ENCODE data around the gene C16orf74. TPM values are rescaled to one million over a fixed set of nuclear protein-coding genes. Genes with fewer than 3 reads are reported as not detected.

C16orf74 gene
- total RNA-seq, 1 donor from 2014 or later = 3.1 TPM

DNA sequence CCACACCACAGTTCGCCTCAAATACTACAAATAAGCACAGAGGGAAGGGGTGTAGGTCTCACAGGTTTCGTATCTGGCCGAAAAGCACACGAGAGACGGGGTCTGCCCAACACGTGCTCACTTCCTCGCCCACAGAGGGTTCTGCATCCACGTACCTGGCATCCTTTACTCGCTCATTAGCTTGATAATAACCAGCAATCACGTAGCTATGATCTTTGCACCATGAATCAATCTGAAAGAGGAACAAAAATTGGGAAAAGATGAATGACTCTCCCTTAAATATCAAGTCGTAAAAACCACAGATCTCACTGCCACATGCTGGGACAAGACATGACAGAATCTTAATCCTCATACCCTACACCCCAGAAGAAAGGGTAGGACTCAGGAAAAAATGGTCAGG lies 37.9 kb upstream of the C16orf74 start:
- no peak for TF ChIP-seq CTCF (conservative IDR thresholded peaks at IDR 0.05)
- Mint-ChIP-seq H3K9me3 (no peaks in the 10 kb centered on the region), H3K27me3 (no peaks in the 10 kb centered on the region), H3K4me3 (no peak overlapping the region), H3K27ac (no peak overlapping the region), H3K36me3 (peaks cover 38% of the 10 kb centered on the region), H3K4me1 (ENCODE audit: unreplicated experiment) (no peaks in the 10 kb centered on the region)
- no peak for DNase-seq (ENCODE audit: extremely low spot score, unreplicated experiment)

- Mint-ChIP-seq H3K27ac (no peak overlapping the region), H3K27me3 (no peaks in the 10 kb centered on the region), H3K9me3 (no peaks in the 10 kb centered on the region), H3K4me1 (ENCODE audit: unreplicated experiment) (peaks cover 8% of the 10 kb centered on the region), H3K4me3 (no peak overlapping the region), H3K36me3 (peaks cover 22% of the 10 kb centered on the region)
- TF ChIP-seq CTCF (conservative IDR thresholded peaks at IDR 0.05) = no peak
- DNase-seq (ENCODE audit: extremely low spot score, unreplicated experiment) = no peak
Measured at GRCh38 chr16:85785927-85786326, 35.0 kb upstream of the C16orf74 start.

GRCh38 chr16:85784813-85785212 lies 33.9 kb upstream of the C16orf74 start:
- H3K27ac Mint-ChIP-seq = no peak overlapping the region
- peaks cover 19% of the 10 kb centered on the region for H3K36me3 Mint-ChIP-seq
- TF ChIP-seq CTCF (conservative IDR thresholded peaks at IDR 0.05) = no peak
- H3K4me3 Mint-ChIP-seq = no peak overlapping the region
- no peaks in the 10 kb centered on the region for H3K9me3 Mint-ChIP-seq
- H3K27me3 Mint-ChIP-seq = no peaks in the 10 kb centered on the region
- H3K4me1 Mint-ChIP-seq (ENCODE audit: unreplicated experiment) = peaks cover 8% of the 10 kb centered on the region
- DNase-seq (ENCODE audit: extremely low spot score, unreplicated experiment) = no peak

DNA sequence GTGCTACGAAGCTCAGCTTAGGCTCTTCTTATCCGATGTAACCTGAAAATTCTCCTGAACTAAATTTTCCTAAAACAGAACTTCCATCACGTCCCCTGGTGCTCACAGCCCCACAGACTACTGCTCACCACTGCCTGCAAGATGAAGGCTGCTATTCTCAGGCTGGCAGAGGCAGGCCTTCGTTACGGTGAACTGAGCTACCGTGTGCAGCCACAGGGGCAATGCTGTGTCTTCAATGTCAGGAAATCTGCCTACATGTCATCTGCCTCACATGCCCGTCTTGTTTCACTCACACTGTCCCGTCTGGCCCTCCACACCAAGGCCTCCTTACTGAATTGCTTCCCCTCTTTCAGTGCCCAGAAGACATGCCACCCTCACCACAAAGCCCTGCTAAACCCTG lies 32.5 kb upstream of the C16orf74 start:
- Mint-ChIP-seq H3K27me3 (no peaks in the 10 kb centered on the region), H3K4me3 (no peak overlapping the region), H3K36me3 (peaks cover 17% of the 10 kb centered on the region), H3K27ac (no peak overlapping the region), H3K4me1 (ENCODE audit: unreplicated experiment) (peaks cover 8% of the 10 kb centered on the region), H3K9me3 (no peaks in the 10 kb centered on the region)
- DNase-seq (ENCODE audit: extremely low spot score, unreplicated experiment) = no peak
- TF ChIP-seq CTCF (conservative IDR thresholded peaks at IDR 0.05) = no peak

DNA sequence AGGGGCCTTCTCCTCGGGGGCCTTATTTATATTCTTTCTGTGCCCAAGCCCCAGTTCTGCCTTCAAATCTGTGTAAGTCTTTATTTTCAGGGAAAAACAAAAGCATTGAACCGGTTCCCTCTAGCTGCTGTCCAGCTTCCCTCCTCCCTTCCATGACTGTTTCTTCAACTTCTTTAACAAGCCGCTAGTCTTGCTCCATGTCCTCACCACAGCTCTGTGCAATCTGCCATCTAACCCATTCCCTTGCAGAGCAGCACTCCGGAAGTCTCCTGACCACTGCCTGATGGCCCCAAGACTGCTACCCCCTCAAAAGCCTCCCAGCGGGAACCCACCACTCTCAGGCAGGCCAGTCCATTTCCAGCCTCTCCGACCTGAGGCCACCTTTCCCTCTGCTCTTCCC lies 31.6 kb upstream of the C16orf74 start:
- H3K9me3 Mint-ChIP-seq = no peaks in the 10 kb centered on the region
- no peak for DNase-seq (ENCODE audit: extremely low spot score, unreplicated experiment)
- peak overlapping the region; percentile 20 for H3K27ac Mint-ChIP-seq
- peaks cover 17% of the 10 kb centered on the region for H3K36me3 Mint-ChIP-seq
- no peak overlapping the region for H3K4me3 Mint-ChIP-seq
- H3K27me3 Mint-ChIP-seq = no peaks in the 10 kb centered on the region
- peaks cover 8% of the 10 kb centered on the region for H3K4me1 Mint-ChIP-seq (ENCODE audit: unreplicated experiment)
- TF ChIP-seq CTCF (conservative IDR thresholded peaks at IDR 0.05) = no peak
